Muscle layer of duodenum (tissue), 2 donors: ENCODE measurements around the gene CPSF3.

ENCODE experiments used
- H3K27ac ChIP-seq: one replicate; pipeline ENCODE4 v1.7.0; 2013; ENCODE audit warnings: mild to moderate bottlenecking, low read length
- H3K27me3 ChIP-seq: one replicate; pipeline ENCODE4 v1.7.0; 2013; ENCODE audit warnings: low read depth, mild to moderate bottlenecking, control low read depth, low read length
- H3K36me3 ChIP-seq, 2 donors: one replicate each; pipeline ENCODE4 v1.7.0; 2013; ENCODE audit warnings: low read length in 2 of 2, control low read depth in 1 of 2, mild to moderate bottlenecking in 1 of 2; ENCODE audit not compliant: insufficient read depth in 2 of 2, control insufficient read depth in 1 of 2
- H3K4me1 ChIP-seq, 2 donors: one replicate each; pipeline ENCODE4 v1.7.0; 2013; ENCODE audit warnings: low read length in 2 of 2, mild to moderate bottlenecking in 2 of 2, control low read depth in 1 of 2, moderate library complexity in 1 of 2; ENCODE audit not compliant: insufficient read depth in 2 of 2, control insufficient read depth in 1 of 2
- H3K4me3 ChIP-seq, 2 donors: one replicate each; pipeline ENCODE4 v1.7.0; 2013; ENCODE audit warnings: low read length in 2 of 2, low read depth in 1 of 2, mild to moderate bottlenecking in 1 of 2
- H3K9me3 ChIP-seq, 2 donors: one replicate each; pipeline ENCODE4 v1.7.0; 2013; ENCODE audit warnings: low read length in 2 of 2, control low read depth in 1 of 2, mild to moderate bottlenecking in 1 of 2; ENCODE audit not compliant: control insufficient read depth in 1 of 2
- donor health status: healthy.

Gene CPSF3

DNA sequence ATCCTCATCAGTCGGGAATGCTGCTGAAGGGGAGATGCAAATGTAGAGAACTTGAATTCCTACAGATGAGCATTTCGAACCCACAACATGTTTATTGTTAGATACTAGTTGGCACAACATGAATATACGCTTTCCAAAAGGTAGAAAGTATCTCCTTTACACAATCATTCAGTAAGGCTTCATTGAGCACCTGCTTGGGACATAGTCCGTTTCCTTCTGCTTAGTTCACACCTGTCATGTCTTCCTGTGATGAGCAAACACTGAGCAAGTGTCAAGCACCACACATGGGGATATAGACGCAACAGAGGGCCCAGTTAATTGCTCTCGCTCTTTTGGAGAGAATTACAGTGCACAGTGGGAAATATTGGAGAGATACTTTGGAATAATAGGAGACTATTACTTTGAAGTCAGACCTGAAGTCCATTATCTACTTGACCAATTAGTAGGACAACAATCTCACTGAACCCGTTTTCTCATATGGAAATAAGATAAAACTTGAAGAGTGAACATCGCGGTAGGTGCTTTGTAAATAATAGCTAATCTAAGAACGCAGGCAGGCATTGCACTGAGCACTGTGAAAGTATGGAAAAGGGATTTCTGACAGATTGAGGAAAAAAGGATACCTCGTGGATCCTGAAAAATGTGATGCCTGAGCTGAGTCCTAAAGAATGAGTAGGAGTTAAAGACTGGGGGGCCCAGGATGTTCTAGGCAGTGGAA, 1.2 kb downstream of the CPSF3 start:
- no peaks in the 10 kb centered on the region for H3K9me3 ChIP-seq

GRCh38 chr2:9428965-9429577, 5.6 kb downstream of the CPSF3 start:
- Histone ChIP-seq H3K4me1 (peaks cover 4 to 9% of the 10 kb centered on the region in 2 donors), H3K9me3 (no peaks in the 10 kb centered on the region), H3K27me3 (no peaks in the 10 kb centered on the region), H3K36me3 (peaks cover 32 to 47% of the 10 kb centered on the region in 2 donors), H3K4me3 (no peak overlapping the region), H3K27ac (no peak overlapping the region)

More for the DNA sequence above, 1.2 kb downstream of the CPSF3 start:
- Histone ChIP-seq H3K36me3 (peaks cover under 1 to 7% of the 10 kb centered on the region in 2 donors), H3K27ac (peak overlapping the region; percentile 86), H3K4me1 (peaks cover 11 to 34% of the 10 kb centered on the region in 2 donors), H3K4me3 (peak overlapping the region; percentile 82 to 88), H3K27me3 (no peaks in the 10 kb centered on the region)

- H3K4me1 ChIP-seq = no peaks in the 10 kb centered on the region
- H3K9me3 ChIP-seq = no peaks in the 10 kb centered on the region
- no peak overlapping the region for H3K4me3 ChIP-seq
- no peaks in the 10 kb centered on the region for H3K27me3 ChIP-seq
- H3K27ac ChIP-seq = no peak overlapping the region
- H3K36me3 ChIP-seq = peaks cover 37 to 58% of the 10 kb centered on the region in 2 donors
Observed at GRCh38 chr2:9430316-9431293, 7.2 kb downstream of the CPSF3 start.

GRCh38 chr2:9434489-9434888, 11.0 kb downstream of the CPSF3 start:
- H3K4me1 ChIP-seq = no peaks in the 10 kb centered on the region
- peaks cover 43 to 73% of the 10 kb centered on the region in 2 donors for H3K36me3 ChIP-seq
- no peaks in the 10 kb centered on the region for H3K27me3 ChIP-seq

DNA sequence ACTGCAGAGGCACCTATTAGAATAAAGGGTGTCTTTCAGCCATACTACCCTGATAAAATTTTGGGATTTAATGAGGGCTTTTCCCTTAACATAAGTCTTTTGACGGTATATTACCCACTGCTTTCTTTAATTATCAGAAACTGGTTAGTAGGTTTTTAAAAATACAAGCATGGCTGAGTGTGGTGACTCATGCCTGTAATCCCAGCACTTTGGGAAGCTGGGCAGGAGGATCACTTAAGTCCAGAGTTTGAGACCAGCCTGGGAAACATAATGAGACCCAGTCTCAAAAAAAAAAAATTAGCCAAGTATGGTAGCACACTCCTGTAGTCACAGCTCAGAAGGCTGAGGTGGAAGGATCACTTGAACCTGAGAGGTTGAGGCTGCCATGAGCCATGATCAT, 16.1 kb downstream of the CPSF3 start:
- no peak overlapping the region for H3K4me3 ChIP-seq
- H3K27me3 ChIP-seq = no peaks in the 10 kb centered on the region
- peaks cover 30 to 48% of the 10 kb centered on the region in 2 donors for H3K36me3 ChIP-seq
- H3K4me1 ChIP-seq = no peaks in the 10 kb centered on the region
- no peaks in the 10 kb centered on the region for H3K9me3 ChIP-seq
- H3K27ac ChIP-seq = no peak overlapping the region

More at GRCh38 chr2:9434489-9434888, 11.0 kb downstream of the CPSF3 start:
- Histone ChIP-seq H3K9me3 (no peaks in the 10 kb centered on the region), H3K27ac (no peak overlapping the region), H3K4me3 (no peak overlapping the region)

DNA sequence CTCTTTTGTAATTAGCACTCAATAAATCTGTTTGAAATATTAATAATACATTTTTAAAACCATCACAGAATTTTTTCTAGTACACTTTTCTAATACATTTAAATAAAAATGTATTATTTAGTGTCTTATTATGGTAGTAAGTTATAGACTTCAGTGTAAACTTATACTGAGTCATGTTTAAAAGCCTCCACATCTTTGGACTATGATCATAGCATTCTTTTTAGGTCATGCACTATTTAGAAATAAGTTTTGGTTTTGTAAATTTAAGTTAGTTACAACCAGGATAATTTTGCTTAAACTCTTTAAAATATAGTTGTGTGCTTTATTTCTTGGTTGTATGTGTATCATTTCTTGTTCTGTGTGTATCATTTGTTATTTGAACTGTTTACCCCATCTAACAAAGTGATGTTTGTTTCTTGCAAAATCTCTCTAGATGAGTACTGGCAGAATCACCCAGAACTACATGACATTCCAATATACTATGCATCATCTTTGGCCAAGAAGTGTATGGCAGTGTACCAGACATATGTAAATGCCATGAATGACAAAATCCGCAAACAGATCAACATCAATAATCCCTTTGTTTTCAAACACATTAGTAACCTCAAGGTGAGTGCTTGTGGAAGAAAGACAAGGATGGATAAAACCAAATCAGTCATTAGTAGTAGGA, 16.7 kb downstream of the CPSF3 start:
- H3K4me3 ChIP-seq = no peak overlapping the region
- no peaks in the 10 kb centered on the region for H3K9me3 ChIP-seq
- H3K27me3 ChIP-seq = no peaks in the 10 kb centered on the region
- peaks cover 25 to 45% of the 10 kb centered on the region in 2 donors for H3K36me3 ChIP-seq
- H3K27ac ChIP-seq = no peak overlapping the region
- no peaks in the 10 kb centered on the region for H3K4me1 ChIP-seq

DNA sequence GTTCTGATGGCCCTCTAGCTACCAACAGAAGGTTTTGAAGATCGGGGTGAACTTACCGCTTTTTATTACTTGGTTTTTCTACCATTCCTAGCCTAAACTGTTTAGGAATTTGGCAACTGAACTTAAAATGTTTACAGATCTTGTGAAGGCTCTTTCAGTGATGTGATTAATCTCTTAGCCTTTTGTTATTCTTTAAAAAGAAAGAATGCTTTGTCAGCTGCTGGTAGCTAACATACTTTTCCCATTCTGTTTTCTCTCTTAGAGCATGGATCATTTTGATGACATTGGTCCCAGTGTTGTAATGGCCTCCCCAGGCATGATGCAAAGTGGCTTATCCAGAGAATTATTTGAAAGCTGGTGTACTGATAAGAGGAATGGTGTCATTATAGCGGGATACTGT, 18.1 kb downstream of the CPSF3 start:
- no peaks in the 10 kb centered on the region for H3K9me3 ChIP-seq
- no peak overlapping the region for H3K27ac ChIP-seq
- H3K4me1 ChIP-seq = no peaks in the 10 kb centered on the region
- no peak overlapping the region for H3K4me3 ChIP-seq
- peaks cover 30 to 48% of the 10 kb centered on the region in 2 donors for H3K36me3 ChIP-seq
- H3K27me3 ChIP-seq = no peaks in the 10 kb centered on the region

DNA sequence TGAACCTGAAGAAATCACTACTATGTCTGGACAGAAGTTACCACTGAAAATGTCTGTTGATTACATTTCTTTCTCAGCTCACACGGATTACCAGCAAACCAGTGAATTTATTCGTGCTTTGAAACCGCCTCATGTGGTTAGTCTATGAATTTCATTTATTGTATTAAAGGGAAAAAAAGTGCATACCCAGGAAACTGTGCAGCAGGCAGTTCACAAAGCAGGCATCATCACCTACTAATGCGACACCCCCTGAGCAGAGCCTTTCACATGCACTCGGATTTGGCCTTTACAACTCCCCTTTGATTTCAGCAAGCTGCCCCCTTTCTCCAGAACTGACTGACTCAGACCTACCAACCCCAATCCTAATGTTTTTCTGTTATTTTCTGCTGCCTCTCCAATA, 20.1 kb downstream of the CPSF3 start:
- Histone ChIP-seq H3K9me3 (no peaks in the 10 kb centered on the region), H3K4me1 (no peaks in the 10 kb centered on the region), H3K36me3 (peaks cover 29 to 38% of the 10 kb centered on the region in 2 donors), H3K27me3 (no peaks in the 10 kb centered on the region), H3K27ac (no peak overlapping the region), H3K4me3 (no peak overlapping the region)

DNA sequence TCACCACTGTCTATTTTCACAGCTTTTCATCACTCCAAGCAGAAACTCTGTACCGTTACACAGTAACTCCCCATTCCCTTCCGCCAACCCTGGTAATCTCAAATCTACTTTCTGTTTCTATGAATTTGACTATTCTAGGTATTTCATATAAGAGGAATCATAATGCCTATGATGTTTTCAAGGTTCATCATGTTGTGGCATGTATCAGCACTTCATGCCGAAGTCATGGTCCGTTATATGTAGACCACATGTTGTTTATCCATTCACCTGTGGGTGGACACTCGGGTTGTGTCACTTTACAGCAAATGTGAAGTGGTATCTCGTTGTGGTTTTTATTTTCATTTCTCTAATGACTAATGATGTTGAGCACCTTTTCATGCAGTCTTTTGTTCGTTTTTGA, 21.6 kb downstream of the CPSF3 start:
- H3K9me3 ChIP-seq = no peaks in the 10 kb centered on the region
- H3K27me3 ChIP-seq = no peaks in the 10 kb centered on the region
- no peaks in the 10 kb centered on the region for H3K4me1 ChIP-seq
- no peak overlapping the region for H3K27ac ChIP-seq
- peaks cover 29 to 48% of the 10 kb centered on the region in 2 donors for H3K36me3 ChIP-seq
- H3K4me3 ChIP-seq = no peak overlapping the region

DNA sequence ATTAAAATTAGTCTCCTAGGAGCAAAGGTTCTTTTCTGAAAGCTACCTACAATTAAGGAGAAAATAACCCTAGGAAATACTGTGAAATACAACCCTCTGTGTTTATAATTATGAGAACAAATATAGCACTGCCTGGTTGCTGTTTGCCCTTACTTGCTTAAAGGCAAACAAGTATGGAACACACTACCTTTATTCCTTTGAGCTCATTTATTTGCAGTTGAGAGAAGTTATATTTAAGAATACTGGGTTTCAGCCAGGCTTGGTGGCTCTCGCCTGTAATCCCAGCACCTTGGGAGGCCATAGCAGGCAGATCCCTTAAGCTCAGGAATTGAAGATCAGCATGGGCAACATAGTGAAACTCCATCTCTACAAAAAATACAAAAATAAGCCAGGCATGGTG, 27.8 kb downstream of the CPSF3 start:
- peaks cover 9 to 42% of the 10 kb centered on the region in 2 donors for H3K36me3 ChIP-seq
- no peak overlapping the region for H3K4me3 ChIP-seq
- no peaks in the 10 kb centered on the region for H3K9me3 ChIP-seq
- no peaks in the 10 kb centered on the region for H3K27me3 ChIP-seq
- no peak overlapping the region for H3K27ac ChIP-seq
- H3K4me1 ChIP-seq = no peaks in the 10 kb centered on the region
